HG02763 (cell line): ENCODE data around the gene USP49.
"Not testable (repeated sequence)": the region's sequence is repeated elsewhere in the genome, so short reads cannot be mapped to it uniquely, and the experiment has no call there.

Experiments used
- ATAC-seq: cut with Tn5 transposase; IDR thresholded peaks from one replicate; pipeline ENCODE4 v1.9.1; 2021; ENCODE audit warnings: mild to moderate bottlenecking, moderate library complexity; ENCODE audit not compliant: unreplicated experiment

Gene USP49

GRCh38 chr6:41895300-41896233, at the start of gene USP49:
Gene USP49 (minus strand): TSS chr6:41895375. CDS start chr6:41806983, 88,392 bp downstream.
- peak; percentile 86 for ATAC-seq

DNA sequence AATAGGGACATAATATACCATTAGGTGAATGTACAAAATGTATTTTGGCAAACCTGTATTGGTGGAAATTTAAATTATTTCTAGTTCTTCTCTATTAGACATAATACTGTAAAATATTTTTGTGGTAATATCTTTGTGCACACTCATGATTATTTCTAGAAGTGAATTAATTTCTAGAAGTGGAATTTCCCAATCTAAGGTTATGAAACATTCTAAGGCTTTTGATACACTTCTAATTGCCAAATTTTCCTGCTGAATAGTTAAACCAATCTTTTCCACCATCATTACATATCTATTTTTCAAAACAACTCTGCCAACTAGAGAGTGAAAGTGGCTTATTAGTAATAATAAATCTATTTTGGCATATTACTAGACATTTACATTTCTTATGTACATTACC, 48.3 kb upstream of the USP49 start:
- no peak for ATAC-seq

GRCh38 chr6:41942882-41943281, 47.7 kb upstream of the USP49 start:
- not testable (repeated sequence) for ATAC-seq

DNA sequence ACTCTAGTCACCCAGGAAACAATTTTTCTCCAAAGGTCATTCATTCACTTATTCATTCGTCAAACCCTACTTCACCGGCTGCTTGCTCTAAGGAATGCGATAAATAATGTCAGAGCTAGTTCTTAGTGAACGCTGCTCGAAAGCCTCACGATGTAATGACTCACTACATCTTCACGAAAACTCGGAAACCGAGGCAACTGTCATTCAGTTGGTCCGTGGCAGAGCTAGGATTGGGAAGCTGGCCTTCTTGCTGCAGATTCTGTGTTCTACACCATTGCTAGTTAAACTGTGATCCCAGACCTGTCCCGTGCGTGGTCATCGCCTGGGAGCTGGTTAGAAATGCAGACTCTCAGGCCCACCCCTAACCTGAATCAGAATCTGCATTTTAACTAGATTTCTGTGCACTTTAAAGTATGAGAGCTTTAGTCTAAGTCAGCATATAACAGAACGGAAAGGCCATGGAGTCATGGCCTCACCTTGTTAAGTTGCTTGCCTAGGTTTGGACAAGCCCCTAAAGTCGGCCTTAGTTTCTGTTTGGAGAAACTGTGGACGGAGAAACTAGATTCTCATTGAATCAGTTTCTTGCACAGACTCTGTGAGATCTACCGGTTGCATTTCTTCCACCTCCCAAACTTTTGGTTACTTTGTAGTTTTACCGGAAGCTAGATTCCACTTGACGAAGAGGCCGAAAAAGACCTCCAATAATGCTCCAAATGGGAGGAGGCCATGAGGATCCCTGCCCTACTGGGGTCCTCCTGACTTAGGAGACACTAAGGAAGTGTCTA, 47.1 kb upstream of the USP49 start:
- no peak for ATAC-seq

DNA sequence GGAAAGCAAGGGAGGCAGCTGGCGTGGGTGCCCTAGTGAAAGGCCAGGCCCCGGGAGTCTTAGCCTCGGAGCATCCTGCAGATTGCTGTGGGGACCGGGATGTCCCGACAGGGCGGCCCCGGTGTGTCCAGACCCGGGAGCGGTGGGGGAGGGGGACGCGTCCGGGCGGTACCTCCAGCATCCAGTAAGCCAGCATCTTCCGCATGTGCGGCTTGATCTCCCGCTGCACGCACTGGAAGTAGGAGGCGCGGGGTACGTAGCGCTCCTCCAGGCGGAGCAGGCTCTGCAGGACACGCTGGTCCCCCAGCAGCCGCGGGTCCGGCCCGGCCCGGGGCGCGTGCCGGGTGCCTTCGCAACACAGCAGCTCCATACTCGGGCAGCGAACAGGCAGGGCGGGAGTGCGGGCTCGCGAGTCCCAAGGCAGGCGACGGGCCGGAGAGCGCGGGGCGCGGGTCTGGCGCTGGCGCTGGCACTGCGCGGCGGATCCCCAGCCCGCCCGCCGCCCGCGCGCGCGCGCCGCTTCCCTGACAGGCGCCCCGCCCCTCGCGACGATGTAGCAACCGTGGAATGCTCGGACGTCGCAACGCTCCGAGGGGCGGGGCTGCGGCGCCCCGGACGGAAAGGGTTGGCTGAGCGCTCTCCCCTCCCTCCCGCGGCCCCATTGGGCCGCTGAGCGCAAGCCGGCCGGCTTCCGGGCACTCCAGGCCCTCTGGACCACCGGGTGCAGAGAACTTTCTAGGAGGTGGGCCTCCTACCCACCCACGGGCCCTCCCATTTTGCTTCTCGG, 46.3 kb upstream of the USP49 start, which contains the start of gene CCND3:
Gene CCND3, minus strand, starts transcription at position 529 of the 787 bp plus-strand sequence. Its CDS starts 159 bp downstream, at position 370.
- peak; percentile 89 for ATAC-seq

DNA sequence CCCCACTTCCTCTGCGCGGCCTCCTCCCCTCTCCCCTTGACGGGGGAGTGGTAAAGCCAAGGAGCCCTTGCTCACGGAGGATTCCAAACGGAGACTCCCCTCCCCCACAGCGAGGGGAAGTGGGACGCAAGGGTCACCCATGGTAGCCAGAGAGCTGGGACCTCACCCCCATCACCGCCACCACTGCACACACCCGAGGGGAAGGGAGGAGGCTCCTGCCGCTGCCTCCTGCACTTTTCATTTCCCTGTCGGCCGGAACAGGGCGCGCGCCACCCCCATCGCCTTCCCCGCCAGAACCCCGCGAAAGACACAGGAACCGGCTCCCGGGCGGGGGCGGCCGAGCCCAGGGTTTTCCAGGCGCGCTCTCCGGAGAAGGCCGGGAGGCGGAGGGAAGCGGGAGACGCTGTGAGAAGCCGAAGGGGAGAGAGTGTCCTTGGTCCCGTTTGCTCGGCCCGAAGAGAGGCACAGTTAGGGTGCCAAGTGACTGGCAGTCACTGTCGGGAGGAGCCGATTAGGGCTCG, 45.6 kb upstream of the USP49 start:
- no peak for ATAC-seq

DNA sequence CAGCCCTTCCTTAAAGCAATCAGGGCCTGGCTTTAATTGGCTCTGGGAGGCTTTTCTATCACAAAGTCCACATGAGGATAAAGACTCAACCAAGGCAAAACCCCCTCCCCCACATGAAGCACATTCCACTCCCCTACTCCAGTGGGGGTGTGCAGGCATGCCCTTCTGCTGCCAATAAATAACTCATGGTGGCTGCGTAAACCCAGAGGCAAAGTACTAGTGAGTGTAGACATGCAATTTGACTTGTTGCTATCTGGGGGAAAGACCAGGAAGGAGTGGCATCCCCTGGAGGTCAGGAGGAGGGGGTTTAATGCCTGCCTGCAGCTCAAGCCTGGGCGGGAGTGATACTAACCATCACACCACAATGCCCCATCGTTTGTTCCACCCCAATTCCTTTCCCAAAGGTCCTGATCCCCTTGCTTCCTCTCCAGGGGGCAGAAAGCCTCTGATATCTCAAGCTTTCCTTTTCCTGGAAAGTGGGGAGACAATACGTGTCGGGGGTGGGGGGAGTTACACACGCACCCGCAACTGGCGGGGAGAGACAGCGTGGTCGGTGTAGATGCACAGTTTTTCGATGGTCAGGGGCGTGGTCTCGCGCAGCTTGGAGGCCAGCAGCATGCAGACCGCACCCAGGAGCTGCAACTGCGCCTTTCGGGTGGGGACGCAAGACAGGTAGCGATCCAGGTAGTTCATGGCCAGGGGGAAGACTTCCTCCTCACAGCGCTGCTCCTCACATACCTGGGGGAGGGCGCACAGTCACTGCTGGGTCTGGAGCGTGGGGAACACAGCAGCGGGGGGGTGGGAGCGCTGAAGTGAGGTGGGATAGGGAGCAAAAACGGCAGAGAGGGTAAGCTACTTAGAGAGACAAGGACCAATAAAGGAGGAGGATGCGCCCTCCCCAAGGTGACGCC, 44.9 kb upstream of the USP49 start:
- ATAC-seq: no peak

GRCh38 chr6:41939176-41939847, 44.1 kb upstream of the USP49 start:
- ATAC-seq: no peak

DNA sequence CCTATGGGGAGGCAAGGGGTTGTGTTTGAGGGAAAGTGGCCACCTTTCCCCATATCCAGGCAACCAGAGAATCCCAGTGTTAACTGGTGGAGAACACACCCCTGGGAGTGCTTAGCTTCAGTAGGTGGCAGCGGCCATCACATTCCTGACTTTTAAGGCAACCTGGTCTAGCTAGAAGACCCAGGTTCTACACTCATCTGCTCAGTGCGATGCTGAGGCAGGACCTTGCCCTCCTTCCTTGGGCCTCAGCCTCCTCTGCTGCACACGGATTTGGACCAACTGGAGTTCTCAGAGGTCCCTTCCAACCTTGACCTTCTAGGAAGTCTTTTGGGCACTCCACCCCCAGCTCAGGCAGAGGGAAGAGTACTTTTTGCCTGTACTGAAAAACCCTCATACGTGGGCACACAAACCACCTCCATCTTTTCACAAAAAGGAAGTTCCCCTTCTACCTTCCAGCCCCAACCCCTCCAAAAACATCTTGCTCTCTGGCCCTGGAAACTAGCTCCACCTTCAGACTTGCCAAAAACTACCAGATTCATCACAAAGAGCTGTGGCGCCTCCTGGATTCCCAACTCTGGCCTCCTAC, 43.5 kb upstream of the USP49 start:
- ATAC-seq: no peak

DNA sequence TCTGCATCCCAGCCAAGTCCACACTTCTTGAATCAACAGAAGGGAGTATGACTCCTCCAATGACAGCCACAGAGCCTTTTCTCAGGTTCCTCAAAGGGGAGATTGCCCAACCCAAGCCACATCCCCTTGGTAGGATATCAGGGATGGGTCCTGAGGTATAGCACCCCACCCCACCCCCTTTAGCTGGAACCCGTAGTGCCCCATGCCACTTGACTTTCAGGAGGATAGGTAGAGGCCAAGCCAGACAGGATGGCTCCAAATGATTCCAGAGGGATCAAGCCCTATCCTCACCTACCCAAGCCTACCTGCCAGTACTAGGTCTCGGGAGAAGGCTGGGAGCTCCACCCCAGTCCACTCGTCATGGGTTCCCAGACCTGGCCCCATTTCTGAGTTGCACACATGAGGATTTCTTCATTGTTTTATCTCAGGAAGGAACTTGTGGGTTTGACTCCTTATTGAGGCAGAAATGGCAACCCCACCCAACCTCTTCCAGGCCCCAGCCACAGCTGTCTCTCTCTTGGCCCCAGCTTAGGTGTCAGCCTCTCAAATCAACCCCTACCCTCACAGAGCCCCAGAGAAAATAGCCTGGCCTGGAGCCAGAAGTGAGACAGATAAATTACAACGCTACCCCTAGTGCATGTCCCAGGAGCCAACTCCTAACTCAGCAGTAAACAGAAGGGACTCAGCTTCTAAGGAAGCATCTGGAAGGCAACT, 42.8 kb upstream of the USP49 start:
- ATAC-seq: no peak

GRCh38 chr6:41937472-41937860, 42.3 kb upstream of the USP49 start:
- no peak for ATAC-seq

- ATAC-seq: peak; percentile 50
These were observed 41.1 kb upstream of the USP49 start for GRCh38 chr6:41936073-41936837.

- ATAC-seq: no peak
These were observed 40.5 kb upstream of the USP49 start for GRCh38 chr6:41935685-41936072.

- ATAC-seq: no peak
These were observed 40.0 kb upstream of the USP49 start for GRCh38 chr6:41935193-41935574.

DNA sequence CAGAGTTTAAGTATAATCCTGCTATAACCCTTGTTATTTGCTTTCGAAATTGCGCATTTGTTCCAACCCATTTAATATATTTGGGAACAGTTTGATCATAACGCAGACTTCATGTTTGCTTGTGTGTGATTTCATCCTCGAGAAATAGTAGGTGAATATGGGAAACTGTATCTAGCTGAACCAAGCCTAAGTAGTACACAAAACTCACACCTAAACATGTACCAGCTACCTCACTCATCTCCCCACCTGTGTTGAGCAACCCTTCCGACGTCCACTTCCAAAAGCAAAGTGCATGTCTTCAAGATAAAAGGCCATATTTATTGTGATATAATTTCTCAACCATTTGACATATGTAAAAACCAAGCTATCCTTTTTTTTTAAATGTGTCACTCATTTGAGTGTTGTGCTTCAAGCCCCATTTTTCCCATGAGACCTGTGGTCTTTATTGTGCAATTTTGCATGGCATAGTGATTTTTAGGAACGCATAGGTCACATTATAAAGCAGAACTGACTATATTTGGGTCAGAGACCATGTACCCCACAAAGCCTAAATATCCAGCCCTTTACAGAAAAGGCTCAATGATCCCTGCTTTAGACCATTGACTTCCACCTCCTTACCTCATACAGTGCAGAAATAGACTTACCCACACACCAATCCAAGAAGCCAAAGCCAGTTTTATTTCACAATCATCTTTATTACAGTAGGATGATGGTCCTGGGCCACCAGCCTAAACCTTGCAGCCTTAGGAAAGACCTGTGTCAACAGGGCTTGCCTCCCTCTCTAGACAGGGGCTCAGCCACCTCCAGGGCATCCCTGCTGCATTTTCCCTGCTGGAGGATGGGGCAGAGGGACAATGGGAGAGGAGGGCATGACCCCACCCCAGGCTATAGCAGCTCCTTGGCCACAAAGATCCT, 39.4 kb upstream of the USP49 start:
- no peak for ATAC-seq

DNA sequence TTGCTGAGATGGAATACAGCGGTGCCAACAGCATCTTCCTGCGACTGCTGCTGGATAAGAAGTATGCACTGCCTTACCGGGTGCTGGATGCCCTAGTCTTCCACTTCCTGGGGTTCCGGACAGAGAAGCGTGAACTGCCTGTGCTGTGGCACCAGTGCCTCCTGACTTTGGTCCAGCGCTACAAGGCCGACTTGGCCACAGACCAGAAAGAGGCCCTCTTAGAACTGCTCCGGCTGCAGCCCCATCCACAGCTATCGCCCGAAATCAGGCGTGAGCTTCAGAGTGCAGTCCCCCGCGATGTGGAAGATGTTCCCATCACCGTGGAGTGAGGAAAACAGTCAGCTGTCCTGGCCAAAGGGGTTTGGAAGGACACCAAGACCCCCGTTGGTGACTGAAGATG, 37.2 kb upstream of the USP49 start:
- no peak for ATAC-seq
